B cell (primary cell): ENCODE results near the gene GRPR. TPM values are rescaled to one million over a fixed set of nuclear protein-coding genes. Genes with fewer than 3 reads are reported as not detected.

Source experiments
- ATAC-seq: fragments of 200-7000 bp; cut with Tn5 transposase; one replicate; pipeline ENCODE4 v1.10.0; 2021; ENCODE audit warnings: low read depth, mild to moderate bottlenecking, moderate number of reproducible peaks, moderate library complexity
- CTCF ChIA-PET: fragments of 350-600 bp; sonication (Branson Sonifier 250); formaldehyde crosslinking; loops from one replicate; lab custom pipeline; 2021; ENCODE audit warnings: antibody characterized with exemption, inconsistent platforms; lab: Charles Lee
- POLR2A ChIA-PET: fragments of 350-600 bp; sonication (Branson Sonifier 250); formaldehyde crosslinking; loops from one replicate; lab custom pipeline; 2021; ENCODE audit warnings: antibody characterized with exemption; lab: Charles Lee
- DNase-seq: peaks from one replicate; pipeline ENCODE4 v3.0.0; 2013
- H2AFZ ChIP-seq: 2 replicates; pipeline ENCODE4 v1.6.1; 2012; ENCODE audit warnings: mild to moderate bottlenecking, low read depth, low read length; ENCODE audit not compliant: insufficient read depth, poor library complexity, severe bottlenecking
- H3K27ac ChIP-seq, 2 donors: 1 replicate in 1 of 2; 2 replicates in 1 of 2; pipeline ENCODE4 v1.5.1; 2012 to 2013; ENCODE audit warnings: low read length in 2 of 2, mild to moderate bottlenecking in 2 of 2, moderate library complexity in 1 of 2
- H3K27me3 ChIP-seq, 4 experiments: fragments of 200-600 bp in 1 of 4; sonication (generic) in 1 of 4; replicated peaks in 1 of 4; 1 replicate in 2 of 4; 2 replicates in 2 of 4; pipeline versions ENCODE4 v1.6.1 to v1.7.0; 2013 to 2016; ENCODE audit warnings: low read length in 3 of 4, mild to moderate bottlenecking in 2 of 4, mixed read lengths in 1 of 4, moderate library complexity in 1 of 4; ENCODE audit not compliant: insufficient read depth in 4 of 4, control insufficient read depth in 3 of 4; ENCODE audit errors: control extremely low read depth in 1 of 4
- H3K36me3 ChIP-seq, 2 experiments: replicated peaks in 1 of 2; 1 replicate in 1 of 2; 2 replicates in 1 of 2; pipeline versions ENCODE4 v1.6.1 to v1.7.1; 2013; ENCODE audit warnings: low read length in 1 of 2; ENCODE audit not compliant: insufficient read depth in 2 of 2, control insufficient read depth in 1 of 2; ENCODE audit errors: control extremely low read depth in 1 of 2, extremely low read depth in 1 of 2
- H3K4me1 ChIP-seq, 2 donors: fragments of 200-600 bp in 1 of 2; sonication (generic) in 1 of 2; 1 replicate in 1 of 2; 2 replicates in 1 of 2; pipeline versions ENCODE4 v1.5.1 to v1.6.1; 2013 to 2017; ENCODE audit warnings: low read length in 2 of 2; ENCODE audit not compliant: control insufficient read depth in 2 of 2, insufficient read depth in 2 of 2
- H3K4me2 ChIP-seq: replicated peaks from 2 replicates; pipeline ENCODE3; 2012; ENCODE audit warnings: mild to moderate bottlenecking, low read depth, low read length; ENCODE audit not compliant: poor library complexity, severe bottlenecking
- H3K4me3 ChIP-seq, 5 experiments: fragments of 200-600 bp in 1 of 5; sonication (generic) in 1 of 5; 1 replicate in 3 of 5; 2 replicates in 2 of 5; pipeline versions ENCODE4 v1.5.1 to v1.7.0; 2011 to 2016; ENCODE audit warnings: low read length in 4 of 5, mild to moderate bottlenecking in 4 of 5, low read depth in 2 of 5, control low read depth in 1 of 5, moderate library complexity in 1 of 5; ENCODE audit not compliant: insufficient read depth in 1 of 5; ENCODE audit errors: control extremely low read depth in 1 of 5, extremely low read depth in 1 of 5
- H3K79me2 ChIP-seq: fragments of 200-600 bp; sonication (generic); one replicate; pipeline ENCODE4 v1.6.0; 2016; ENCODE audit warnings: low read length; ENCODE audit not compliant: control insufficient read depth, insufficient read depth
- H3K9ac ChIP-seq: fragments of 200-600 bp; sonication (generic); 2 replicates; pipeline ENCODE4 v1.6.1; 2017; ENCODE audit warnings: mild to moderate bottlenecking, low read length, moderate library complexity
- H3K9me3 ChIP-seq, 3 donors: one replicate each; pipeline versions ENCODE4 v1.6.1 to v1.7.1; 2013; ENCODE audit warnings: low read length in 2 of 3; ENCODE audit not compliant: control insufficient read depth in 2 of 3, insufficient read depth in 1 of 3; ENCODE audit errors: control extremely low read depth in 1 of 3
- H4K20me1 ChIP-seq: 2 replicates; pipeline ENCODE4 v1.6.0; 2012; ENCODE audit warnings: mild to moderate bottlenecking, low read length; ENCODE audit not compliant: insufficient read depth, control insufficient read depth, poor library complexity, severe bottlenecking
- H3K27ac Mint-ChIP-seq: one replicate; pipeline ENCODE4 v1.8.0; 2021; ENCODE audit warnings: mixed read lengths
- H3K27me3 Mint-ChIP-seq: one replicate; pipeline ENCODE4 v1.8.0; 2021; ENCODE audit warnings: mixed read lengths
- H3K4me1 Mint-ChIP-seq: one replicate; pipeline ENCODE4 v1.8.0; 2021; ENCODE audit warnings: mixed read lengths
- H3K4me3 Mint-ChIP-seq: one replicate; pipeline ENCODE4 v1.8.0; 2021; ENCODE audit warnings: mixed read lengths
- H3K9me3 Mint-ChIP-seq: one replicate; pipeline ENCODE4 v1.8.0; 2022; ENCODE audit warnings: mixed read lengths; ENCODE audit not compliant: insufficient read depth
- CTCF ChIP-seq: fragments of 200-600 bp; IDR thresholded peaks from one replicate; pipeline ENCODE4 v1.8.0; 2022; ENCODE audit warnings: antibody characterized with exemption, mild to moderate bottlenecking
- EZH2 ChIP-seq: IDR thresholded peaks from 2 replicates; pipeline ENCODE4 v1.6.1; 2012; ENCODE audit warnings: borderline replicate concordance, low read depth, mild to moderate bottlenecking, moderate library complexity, low read length; ENCODE audit not compliant: insufficient read depth, poor library complexity, severe bottlenecking
- WGBS: methylation state at CpG from one replicate; pipeline ENCODE4 v1.1.5; 2013; ENCODE audit warnings: missing lambda C conversion rate; ENCODE audit not compliant: insufficient coverage; 5-methylcytosine and 5-hydroxymethylcytosine counted together
- intact Hi-C: fragments of 100-400 bp; cut with micrococcal nuclease; formaldehyde crosslinking; loops from one replicate; pipeline ENCODE4 v1.10.0; 2022
- polyA plus RNA-seq: library from polyadenylated mRNA; depleted of rRNA; stranded (reverse); fragments of >200 nt; gene quantifications from 2 replicates; pipeline ENCODE4 v1.2.3, GENCODE V29; 2012
- total RNA-seq, 2 donors: library from RNA; stranded (reverse); fragments of 120-200 nt in 1 of 2; gene quantifications; 1 replicate in 1 of 2; 2 replicates in 1 of 2; pipeline versions ENCODE4 v1.2.3 to v1.2.4, GENCODE V29; 2013 to 2022

The GRPR gene
- total and polyA plus RNA-seq, 2 donors (not counting 1 experiment from before 2014, with no cell fraction given), result 0.30 to 0.42 TPM

- ATAC-seq, result no peak
- no peak overlapping the region for H3K27ac Mint-ChIP-seq
- DNase-seq, result no peak
These were observed 52.1 kb downstream of the GRPR start for GRCh38 chrX:16175329-16176061.

More at GRCh38 chrX:16175329-16176061, 52.1 kb downstream of the GRPR start:
- Histone ChIP-seq H3K9me3 (no peaks in the 10 kb centered on the region), H3K36me3 (no peaks in the 10 kb centered on the region), H3K4me3 (no peak overlapping the region), H2AFZ (no peak overlapping the region), H3K27me3 (no peaks in the 10 kb centered on the region), H3K79me2 (no peaks in the 10 kb centered on the region), H3K4me2 (no peak overlapping the region), H3K4me1 (no peaks in the 10 kb centered on the region), H3K9ac (no peak overlapping the region), H3K27ac (no peak overlapping the region), H4K20me1 (no peaks in the 10 kb centered on the region)
- POLR2A ChIA-PET, result no interaction called here
- TF ChIP-seq EZH2, result no peak
- TF ChIP-seq CTCF, result no peak
- Mint-ChIP-seq H3K4me3 (no peak overlapping the region), H3K27me3 (no peaks in the 10 kb centered on the region), H3K9me3 (no peaks in the 10 kb centered on the region), H3K4me1 (peaks cover 5% of the 10 kb centered on the region)
- intact Hi-C loops, result no loop called here
- CTCF ChIA-PET, result no interaction called here
- no CpG with 5 or more reads among the region's 3 CpGs for WGBS
